Measurements from ENCODE around the gene ZNF793. TPM values are rescaled to one million over a fixed set of nuclear protein-coding genes. Genes with fewer than 3 reads are reported as not detected.

The ZNF793 gene
- total and polyA plus RNA-seq, 2 of the 8 experiments (the other 6 are each of a cell fraction or from before 2014, with no cell fraction given): 5.0 to 13.3 TPM

- POLR2A ChIA-PET (ENCODE audit: partially characterized antibody): no interaction called here
- no peak overlapping the region for H2AK5ac ChIP-seq (ENCODE audit: low read depth, low read length)
- H2BK5ac ChIP-seq (ENCODE audit: low read depth, low read length): no peak overlapping the region
- no peak overlapping the region for H3K27ac ChIP-seq (ENCODE audit: low read depth, low read length)
- no peak for FAIRE-seq
- peaks cover 2 to 6% of the 10 kb centered on the region in 2 experiments for H3K9me3 ChIP-seq (ENCODE audit: insufficient read depth in 2 of 2, low read depth in 1 of 2, low read length in 1 of 2)
- no peak overlapping the region for H4K8ac ChIP-seq (ENCODE audit: extremely low read depth, insufficient read depth, low read length)
- no peaks in the 10 kb centered on the region for H3K79me1 ChIP-seq (ENCODE audit: low read depth, low read length)
- no peak overlapping the region for H2BK12ac ChIP-seq (ENCODE audit: low read depth, low read length)
- no peak overlapping the region for H4K91ac ChIP-seq (replicated peaks; ENCODE audit: insufficient read length, low read length)
- no peak overlapping the region for H2BK20ac ChIP-seq (ENCODE audit: low read length)
- H2BK120ac ChIP-seq (replicated peaks; ENCODE audit: low read depth, low read length): no peak overlapping the region
- H3K36me3 ChIP-seq (ENCODE audit: control insufficient read depth in 2 of 4, insufficient read depth in 4 of 4, low read length in 3 of 4): no peaks in the 10 kb centered on the region
- H3K4me3 ChIP-seq (ENCODE audit: extremely low read depth in 1 of 4, insufficient read depth in 2 of 4, low read depth in 3 of 4, low read length in 4 of 4): peak overlapping the region in 2 of 4 experiments; percentile 95; a peak in 3 of 8 replicates
- H3K27me3 ChIP-seq (replicated peaks in 1 of 4; ENCODE audit: control insufficient read depth in 3 of 4, extremely low read depth in 1 of 4, insufficient read depth in 3 of 4, low read length in 3 of 4): no peaks in the 10 kb centered on the region
- no peaks in the 10 kb centered on the region for H4K20me1 ChIP-seq (replicated peaks in 1 of 2; ENCODE audit: control insufficient read depth in 1 of 2, insufficient read depth in 2 of 2, low read length in 2 of 2)
- H4K5ac ChIP-seq (ENCODE audit: insufficient read length, low read depth, low read length): no peak overlapping the region
- CTCF ChIA-PET (ENCODE audit: partially characterized antibody): no interaction called here
- H3K9ac ChIP-seq (replicated peaks in 1 of 4; ENCODE audit: extremely low read depth in 1 of 4, low read depth in 3 of 4, low read length in 3 of 4): no peak overlapping the region
- H3K79me2 ChIP-seq (ENCODE audit: control insufficient read depth in 1 of 2, insufficient read depth in 2 of 2, low read length in 2 of 2): no peaks in the 10 kb centered on the region
- H3K23me2 ChIP-seq (ENCODE audit: low read depth, low read length): peaks cover 10% of the 10 kb centered on the region
- no peak overlapping the region for H3K18ac ChIP-seq (ENCODE audit: extremely low read depth, low read length)
- no peak overlapping the region for H3K14ac ChIP-seq (ENCODE audit: insufficient read length)
- 93% methylated on average over 4 of the region's 4 CpGs; no CpG with 5 or more reads in 1 of the 2 experiments for WGBS, 2 experiments (ENCODE audit: extremely low coverage in 1 of 2, insufficient coverage in 1 of 2, insufficient read length in 1 of 2, insufficient replicate concordance in 2 of 2, low coverage in 1 of 2, low lambda C conversion rate in 2 of 2, missing lambda C conversion rate in 1 of 2)
- H3K4me2 ChIP-seq (ENCODE audit: insufficient read depth in 1 of 2, low read depth in 2 of 2, low read length in 2 of 2): peak overlapping the region; percentile 92 to 95; a peak in 3 of 4 replicates
- H3K56ac ChIP-seq (replicated peaks; ENCODE audit: insufficient read length, low read depth, low read length): no peak overlapping the region
- H2BK15ac ChIP-seq (ENCODE audit: low read length): no peak overlapping the region
- H3K23ac ChIP-seq (ENCODE audit: insufficient read length): no peak overlapping the region
- peaks cover 0 to 5% (median under 1%) of the 10 kb centered on the region in 4 experiments; a peak in 1 of 7 replicates for H3K4me1 ChIP-seq (replicated peaks in 1 of 4; ENCODE audit: control insufficient read depth in 3 of 4, insufficient read depth in 4 of 4, low read length in 3 of 4)
- H2AFZ ChIP-seq (ENCODE audit: low read length): no peak overlapping the region
- no peak for DNase-seq (ENCODE audit: low read depth in 1 of 2, low spot score in 2 of 2)
- no peak overlapping the region for H3K4ac ChIP-seq (replicated peaks; ENCODE audit: insufficient read length, low read depth, low read length)
- TF ChIP-seq MAX (IDR thresholded peaks at IDR 0.05) (no peak), ASH2L (IDR thresholded peaks at IDR 0.05; ENCODE audit: low read length) (no peak), CHD2 (IDR thresholded peaks at IDR 0.05; ENCODE audit: low read length) (no peak), CREB1 (IDR thresholded peaks at IDR 0.05) (no peak), POLR2AphosphoS5 (IDR thresholded peaks at IDR 0.05; ENCODE audit: low read depth, low read length) (no peak), CBX8 (IDR thresholded peaks at IDR 0.05; ENCODE audit: borderline replicate concordance, low read depth, low read length) (no peak), CBX5 (IDR thresholded peaks at IDR 0.05; ENCODE audit: low read depth, low read length) (no peak), GABPA (IDR thresholded peaks at IDR 0.05; ENCODE audit: borderline replicate concordance, insufficient read depth, low read length) (no peak)
- TF ChIP-seq, protein P1, sequence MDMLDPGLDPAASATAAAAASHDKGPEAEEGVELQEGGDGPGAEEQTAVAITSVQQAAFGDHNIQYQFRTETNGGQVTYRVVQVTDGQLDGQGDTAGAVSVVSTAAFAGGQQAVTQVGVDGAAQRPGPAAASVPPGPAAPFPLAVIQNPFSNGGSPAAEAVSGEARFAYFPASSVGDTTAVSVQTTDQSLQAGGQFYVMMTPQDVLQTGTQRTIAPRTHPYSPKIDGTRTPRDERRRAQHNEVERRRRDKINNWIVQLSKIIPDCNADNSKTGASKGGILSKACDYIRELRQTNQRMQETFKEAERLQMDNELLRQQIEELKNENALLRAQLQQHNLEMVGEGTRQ (IDR thresholded peaks at IDR 0.05; ENCODE audit: low read length): no peak
Observed at GRCh38 chr19:37470216-37470615, 36.5 kb upstream of the ZNF793 start.
